GM23338 (cell line): ENCODE data around the gene UBE2G1. TPM values are rescaled to one million over a fixed set of nuclear protein-coding genes. Genes with fewer than 3 reads are reported as not detected.

Experiments used
- ATAC-seq: fragments of 200-7000 bp; cut with Tn5 transposase; 3 replicates; pipeline ENCODE4 v1.9.1; 2020
- DNase-seq: peaks from one replicate; pipeline ENCODE4 v3.0.0-alpha.2; 2015; ENCODE audit warnings: low spot score
- H2AFZ ChIP-seq: fragments of 200-600 bp; sonication (generic); 2 replicates; pipeline ENCODE4 v1.8.0; 2016; ENCODE audit warnings: antibody characterized with exemption, mild to moderate bottlenecking, moderate library complexity
- H3F3A ChIP-seq: fragments of 200-600 bp; sonication (generic); replicated peaks from 2 replicates; pipeline ENCODE4 v1.8.0; 2017; ENCODE audit warnings: antibody characterized with exemption, mixed run types, low read depth
- H3K27ac ChIP-seq: fragments of 200-600 bp; sonication (generic); 2 replicates; pipeline ENCODE4 v1.6.1; 2016; ENCODE audit warnings: low read depth
- H3K27me3 ChIP-seq: fragments of 200-600 bp; sonication (generic); 2 replicates; pipeline ENCODE4 v1.8.0; 2016; ENCODE audit warnings: mild to moderate bottlenecking, mixed run types, moderate library complexity; ENCODE audit not compliant: insufficient read depth
- H3K36me3 ChIP-seq: fragments of 200-600 bp; sonication (generic); 2 replicates; pipeline ENCODE4 v1.8.0; 2016; ENCODE audit warnings: mild to moderate bottlenecking; ENCODE audit not compliant: insufficient read depth
- H3K4me1 ChIP-seq: fragments of 200-600 bp; sonication (generic); 2 replicates; pipeline ENCODE4 v1.8.0; 2016; ENCODE audit warnings: mild to moderate bottlenecking, moderate library complexity; ENCODE audit not compliant: insufficient read depth
- H3K4me2 ChIP-seq: fragments of 200-600 bp; sonication (generic); 2 replicates; pipeline ENCODE4 v1.7.1; 2017; ENCODE audit warnings: mixed run types
- H3K4me3 ChIP-seq: fragments of 200-600 bp; sonication (generic); 2 replicates; pipeline ENCODE4 v1.6.1; 2016; ENCODE audit warnings: mixed run types
- H3K79me2 ChIP-seq: fragments of 200-600 bp; sonication (generic); replicated peaks from 2 replicates; pipeline ENCODE4 v1.8.0; 2017; ENCODE audit warnings: mild to moderate bottlenecking; ENCODE audit not compliant: insufficient read depth
- H3K9me2 ChIP-seq: fragments of 200-600 bp; sonication (generic); 2 replicates; pipeline ENCODE4 v1.8.0; 2017; ENCODE audit not compliant: insufficient read depth
- H4K20me1 ChIP-seq: fragments of 200-600 bp; sonication (generic); replicated peaks from 2 replicates; pipeline ENCODE4 v1.8.0; 2017; ENCODE audit warnings: mild to moderate bottlenecking; ENCODE audit not compliant: insufficient read depth
- H3K27ac Mint-ChIP-seq: 2 replicates; pipeline ENCODE4 v1.8.0; 2020; ENCODE audit warnings: inconsistent platforms, mild to moderate bottlenecking, moderate library complexity, mixed read lengths
- H3K27me3 Mint-ChIP-seq: 3 replicates; pipeline ENCODE4 v1.8.0; 2022; ENCODE audit warnings: low read depth, mild to moderate bottlenecking, moderate library complexity, mixed read lengths, inconsistent platforms; ENCODE audit not compliant: insufficient read depth, poor library complexity
- H3K36me3 Mint-ChIP-seq: 3 replicates; pipeline ENCODE4 v1.8.0; 2021; ENCODE audit warnings: low read depth, mild to moderate bottlenecking, inconsistent platforms, moderate library complexity, mixed read lengths
- H3K4me1 Mint-ChIP-seq: 3 replicates; pipeline ENCODE4 v1.8.0; 2020; ENCODE audit warnings: mild to moderate bottlenecking, inconsistent platforms, mixed read lengths
- H3K4me3 Mint-ChIP-seq: 3 replicates; pipeline ENCODE4 v1.8.0; 2021; ENCODE audit warnings: moderate library complexity, mild to moderate bottlenecking, inconsistent platforms, mixed read lengths
- H3K9me3 Mint-ChIP-seq: 3 replicates; pipeline ENCODE4 v1.8.0; 2020; ENCODE audit warnings: moderate library complexity, mild to moderate bottlenecking, inconsistent platforms, mixed read lengths
- CREB1 ChIP-seq: fragments of 250-450 bp; sonication (Bioruptor Pico); IDR thresholded peaks from 2 replicates; pipeline ENCODE4 v1.5.0; 2020; ENCODE audit warnings: low read depth, mild to moderate bottlenecking, moderate library complexity
- CTCF ChIP-seq, 2 experiments: fragments of 200-600 bp in 1 of 2; sonication (generic) in 1 of 2; conservative IDR thresholded peaks; 2 replicates each; pipeline versions ENCODE4 v1.5.1 to v1.6.1; 2016 to 2017; ENCODE audit warnings: antibody characterized with exemption in 2 of 2, low read depth in 2 of 2, mild to moderate bottlenecking in 2 of 2, moderate library complexity in 1 of 2
- EZH2 ChIP-seq: fragments of 200-600 bp; sonication (generic); IDR thresholded peaks from one replicate; pipeline ENCODE4 v1.8.0; 2017; ENCODE audit warnings: antibody characterized with exemption, mild to moderate bottlenecking, low read depth; ENCODE audit not compliant: unreplicated experiment
- EZH2phosphoT487 ChIP-seq: fragments of 200-600 bp; sonication (generic); IDR thresholded peaks from one replicate; pipeline ENCODE4 v1.8.1; 2018; ENCODE audit warnings: antibody characterized with exemption; ENCODE audit not compliant: unreplicated experiment
- JUNB ChIP-seq: IDR thresholded peaks from one replicate; pipeline ENCODE4 v1.6.1; 2016; ENCODE audit warnings: antibody characterized with exemption; ENCODE audit not compliant: unreplicated experiment
- POLR2AphosphoS5 ChIP-seq: IDR thresholded peaks from 2 replicates; pipeline ENCODE4 v1.6.1; 2016; ENCODE audit warnings: antibody characterized with exemption, low read depth
- STAT1 ChIP-seq: IDR thresholded peaks from one replicate; pipeline ENCODE4 v1.6.1; 2016; ENCODE audit warnings: antibody characterized with exemption; ENCODE audit not compliant: unreplicated experiment
- ZNF114 ChIP-seq: fragments of 250-450 bp; sonication (Bioruptor Pico); IDR thresholded peaks from 2 replicates; pipeline ENCODE4 v1.5.0; 2020; ENCODE audit warnings: mild to moderate bottlenecking, moderate library complexity
- ZNF462 ChIP-seq: fragments of 250-450 bp; sonication (Bioruptor Pico); IDR thresholded peaks from 2 replicates; pipeline ENCODE4 v1.5.0; 2020; ENCODE audit warnings: mild to moderate bottlenecking, moderate library complexity
- polyA plus RNA-seq: library from polyadenylated mRNA; unstranded; fragments of >200 nt; fragmentation: Nextera tagmentation; extraction: Ambion mirVana; gene quantifications from 2 replicates; pipeline ENCODE4 v1.2.1, GENCODE V29; 2016
- total RNA-seq: library from RNA; depleted of rRNA; stranded (reverse); fragments of >200 nt; shearing (Covaris generic); gene quantifications from 2 replicates; pipeline ENCODE4 v1.2.3, GENCODE V29; 2014

The UBE2G1 gene
- total and polyA plus RNA-seq, 2 experiments from 2014 or later: 71.9 to 145 TPM

GRCh38 chr17:4397840-4398239 is 31.4 kb upstream of the UBE2G1 start (continued):
- TF ChIP-seq ZNF462 (CRISPR knock-in tag): no peak
- TF ChIP-seq JUNB: no peak
- no peak for TF ChIP-seq POLR2AphosphoS5
- TF ChIP-seq EZH2: no peak
- TF ChIP-seq CTCF (conservative IDR thresholded peaks at IDR 0.05; ENCODE audit: low read depth in 2 of 2): no peak
- no peak for TF ChIP-seq CREB1 (CRISPR knock-in tag)
- TF ChIP-seq ZNF114 (CRISPR knock-in tag): no peak
- TF ChIP-seq STAT1: no peak

DNA sequence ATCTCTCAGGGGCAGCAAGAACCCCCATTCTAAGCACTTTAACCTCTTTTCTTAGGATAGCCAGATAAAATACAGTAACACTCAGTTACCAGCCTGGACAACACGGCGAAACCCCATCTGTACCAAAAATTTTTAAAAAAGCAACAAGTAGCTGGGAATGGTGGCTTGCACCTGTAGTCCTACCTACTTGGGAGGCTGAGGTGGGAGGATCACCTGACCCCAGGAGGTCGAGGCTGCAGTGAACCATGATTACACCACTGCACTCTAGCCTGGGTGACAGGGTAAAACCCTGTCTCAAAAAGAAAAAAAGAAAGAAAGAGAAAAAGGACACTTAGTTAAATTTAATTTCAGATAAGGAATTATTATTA is 28.6 kb upstream of the UBE2G1 start:
- Histone ChIP-seq H2AFZ (no peak overlapping the region), H3K36me3 (no peaks in the 10 kb centered on the region), H3K27ac (peak overlapping the region; percentile 98), H3K4me3 (no peak overlapping the region), H3K79me2 (peaks cover 4% of the 10 kb centered on the region), H3K27me3 (no peaks in the 10 kb centered on the region), H3F3A (peaks cover 8% of the 10 kb centered on the region), H3K4me2 (no peak overlapping the region), H3K9me2 (no peaks in the 10 kb centered on the region), H4K20me1 (no peaks in the 10 kb centered on the region), H3K4me1 (peaks cover 24% of the 10 kb centered on the region; the same call in 1 of the 2 replicates)
- Mint-ChIP-seq H3K4me1 (peaks cover 30% of the 10 kb centered on the region), H3K4me3 (peak overlapping the region; percentile 7; the same call in 1 of the 3 replicates), H3K9me3 (no peaks in the 10 kb centered on the region), H3K36me3 (no peaks in the 10 kb centered on the region; the same call in 2 of the 3 replicates), H3K27ac (peak overlapping the region; percentile 79), H3K27me3 (peaks cover 25% of the 10 kb centered on the region)
- DNase-seq (no peak), ATAC-seq (no peak)
- TF ChIP-seq CREB1 (CRISPR knock-in tag) (no peak), EZH2 (no peak), EZH2phosphoT487 (no peak), ZNF114 (CRISPR knock-in tag) (no peak), CTCF (conservative IDR thresholded peaks at IDR 0.05; ENCODE audit: low read depth in 2 of 2) (no peak)
